ENCODE results near the gene RB1. TPM values are rescaled to one million over a fixed set of nuclear protein-coding genes. Genes with fewer than 3 reads are reported as not detected.
"Not testable (repeated sequence)": the region's sequence is repeated elsewhere in the genome, so short reads cannot be mapped to it uniquely, and the experiment has no call there.

RB1 gene
- total RNA-seq, 1 donor from 2014 or later: 34.0 TPM

DNA sequence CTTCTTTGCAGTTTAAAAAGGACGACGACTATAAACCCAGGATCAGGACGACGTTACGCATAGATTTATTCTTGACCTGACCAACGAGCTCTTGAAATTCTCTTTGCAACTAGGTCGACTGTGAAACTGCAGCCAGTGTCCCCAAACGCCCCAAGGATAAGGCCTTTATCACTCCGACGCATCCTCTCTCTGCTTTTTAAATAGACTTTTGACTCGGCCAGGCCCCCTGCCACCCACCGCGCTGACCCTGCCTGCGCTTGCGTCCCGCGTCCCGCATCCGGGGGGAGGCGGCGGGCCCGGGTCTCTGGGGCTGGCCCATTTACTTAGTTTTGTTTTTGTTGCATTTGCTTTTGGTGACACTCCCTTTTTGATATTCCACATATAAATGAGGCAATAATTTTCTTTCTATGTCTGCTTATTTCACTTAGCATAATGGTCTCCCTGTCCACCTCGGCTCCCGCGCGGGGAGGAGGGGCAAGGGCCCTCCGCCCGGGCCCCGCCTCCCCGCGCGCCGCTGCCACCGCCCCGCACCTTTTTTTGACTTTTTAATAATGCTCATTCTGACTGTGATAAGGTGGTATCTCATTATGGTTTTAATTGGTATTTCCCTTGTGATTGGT lies 17.4 kb downstream of the RB1 start:
- Mint-ChIP-seq H3K4me1 (ENCODE audit: low read depth) (no peaks in the 10 kb centered on the region), H3K4me3 (ENCODE audit: low read depth) (no peak overlapping the region), H3K9me3 (ENCODE audit: low read depth) (peaks cover 20% of the 10 kb centered on the region), H3K27me3 (no peaks in the 10 kb centered on the region), H3K27ac (no peak overlapping the region), H3K36me3 (ENCODE audit: insufficient read depth) (peaks cover 43% of the 10 kb centered on the region)
- DNase-seq (ENCODE audit: low spot score, unreplicated experiment): no peak
- TF ChIP-seq, protein P1, sequence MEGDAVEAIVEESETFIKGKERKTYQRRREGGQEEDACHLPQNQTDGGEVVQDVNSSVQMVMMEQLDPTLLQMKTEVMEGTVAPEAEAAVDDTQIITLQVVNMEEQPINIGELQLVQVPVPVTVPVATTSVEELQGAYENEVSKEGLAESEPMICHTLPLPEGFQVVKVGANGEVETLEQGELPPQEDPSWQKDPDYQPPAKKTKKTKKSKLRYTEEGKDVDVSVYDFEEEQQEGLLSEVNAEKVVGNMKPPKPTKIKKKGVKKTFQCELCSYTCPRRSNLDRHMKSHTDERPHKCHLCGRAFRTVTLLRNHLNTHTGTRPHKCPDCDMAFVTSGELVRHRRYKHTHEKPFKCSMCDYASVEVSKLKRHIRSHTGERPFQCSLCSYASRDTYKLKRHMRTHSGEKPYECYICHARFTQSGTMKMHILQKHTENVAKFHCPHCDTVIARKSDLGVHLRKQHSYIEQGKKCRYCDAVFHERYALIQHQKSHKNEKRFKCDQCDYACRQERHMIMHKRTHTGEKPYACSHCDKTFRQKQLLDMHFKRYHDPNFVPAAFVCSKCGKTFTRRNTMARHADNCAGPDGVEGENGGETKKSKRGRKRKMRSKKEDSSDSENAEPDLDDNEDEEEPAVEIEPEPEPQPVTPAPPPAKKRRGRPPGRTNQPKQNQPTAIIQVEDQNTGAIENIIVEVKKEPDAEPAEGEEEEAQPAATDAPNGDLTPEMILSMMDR (IDR thresholded peaks at IDR 0.05; ENCODE audit: unreplicated experiment): no peak

DNA sequence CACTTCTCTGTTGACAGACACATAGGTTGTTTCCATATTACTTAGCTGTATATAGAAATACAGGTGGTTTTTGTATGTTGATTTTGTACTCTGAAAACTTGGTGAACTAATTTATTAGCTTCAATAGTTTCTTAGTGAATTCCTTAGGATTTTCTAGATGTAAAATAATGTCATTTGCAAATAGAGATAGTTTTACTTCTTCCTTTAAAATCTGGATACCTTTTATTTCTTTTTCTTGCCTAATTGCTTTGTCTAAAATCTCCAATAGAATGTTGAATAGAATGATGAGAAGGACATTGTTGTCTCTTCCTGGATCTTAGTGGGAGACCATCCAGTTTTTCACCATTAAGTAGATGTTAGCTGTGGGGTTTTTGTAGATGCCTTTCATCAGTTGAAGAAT lies 18.7 kb downstream of the RB1 start:
- Mint-ChIP-seq H3K9me3 (ENCODE audit: low read depth) (peaks cover 20% of the 10 kb centered on the region), H3K27me3 (no peaks in the 10 kb centered on the region), H3K27ac (no peak overlapping the region), H3K4me3 (ENCODE audit: low read depth) (no peak overlapping the region), H3K4me1 (ENCODE audit: low read depth) (no peaks in the 10 kb centered on the region), H3K36me3 (ENCODE audit: insufficient read depth) (peaks cover 40% of the 10 kb centered on the region)
- TF ChIP-seq, protein P1 (IDR thresholded peaks at IDR 0.05; ENCODE audit: unreplicated experiment): no peak
- DNase-seq (ENCODE audit: low spot score, unreplicated experiment): no peak

DNA sequence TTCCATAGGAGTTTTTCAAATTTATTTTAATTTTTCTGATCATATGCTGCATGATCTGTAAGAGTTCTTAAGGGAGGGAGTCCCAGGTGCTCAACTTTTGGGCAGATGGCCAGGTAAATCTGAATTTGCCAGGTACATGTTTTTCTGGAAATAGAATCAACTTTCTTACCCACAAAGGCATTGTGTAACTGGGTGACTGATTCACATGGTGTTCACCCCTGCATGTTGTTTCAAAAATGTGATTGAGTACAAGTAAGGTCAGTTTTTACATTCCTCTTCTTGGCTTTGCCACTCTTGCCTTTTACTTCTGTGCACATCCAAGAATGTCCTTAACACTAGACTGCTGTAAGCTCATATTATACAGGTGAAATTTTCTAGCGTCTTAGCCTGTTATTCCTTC lies 30.4 kb downstream of the RB1 start:
- Mint-ChIP-seq H3K9me3 (ENCODE audit: low read depth) (peaks cover 12% of the 10 kb centered on the region), H3K36me3 (ENCODE audit: insufficient read depth) (peaks cover 32% of the 10 kb centered on the region), H3K27ac (peak overlapping the region; percentile 75), H3K4me1 (ENCODE audit: low read depth) (no peaks in the 10 kb centered on the region), H3K4me3 (ENCODE audit: low read depth) (no peak overlapping the region), H3K27me3 (no peaks in the 10 kb centered on the region)
- TF ChIP-seq, protein P1 (IDR thresholded peaks at IDR 0.05; ENCODE audit: unreplicated experiment): no peak
- no peak for DNase-seq (ENCODE audit: low spot score, unreplicated experiment)

DNA sequence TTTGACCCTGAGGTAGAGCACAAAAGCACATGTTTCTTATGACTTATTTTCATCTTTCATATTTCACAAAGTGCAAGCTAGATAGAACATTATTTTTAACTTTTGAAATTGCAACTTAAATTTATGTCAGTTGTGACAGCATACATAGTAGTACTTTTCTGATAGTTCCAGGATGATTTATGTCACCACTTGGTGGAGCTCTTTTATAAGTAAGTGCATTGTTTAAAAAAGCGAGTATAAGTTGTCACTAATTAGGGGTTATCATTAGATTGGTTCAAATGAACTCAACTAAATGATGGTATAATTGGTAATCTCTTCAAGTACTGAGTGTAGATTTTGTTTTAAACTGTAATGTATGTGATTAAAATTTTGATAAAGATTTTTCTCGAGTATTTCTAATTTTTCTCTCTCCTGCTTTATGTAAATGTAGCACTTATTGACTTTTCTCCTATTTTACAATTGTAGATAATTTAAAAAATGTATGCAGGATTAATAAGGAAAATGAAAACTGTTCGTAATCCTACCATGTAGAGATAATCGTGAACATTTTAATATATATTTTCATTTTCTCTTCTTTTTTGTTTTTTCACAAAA lies 31.1 kb downstream of the RB1 start:
- Mint-ChIP-seq H3K27me3 (no peaks in the 10 kb centered on the region), H3K36me3 (ENCODE audit: insufficient read depth) (peaks cover 33% of the 10 kb centered on the region), H3K4me1 (ENCODE audit: low read depth) (no peaks in the 10 kb centered on the region), H3K9me3 (ENCODE audit: low read depth) (peaks cover 14% of the 10 kb centered on the region), H3K4me3 (ENCODE audit: low read depth) (no peak overlapping the region), H3K27ac (no peak overlapping the region)
- DNase-seq (ENCODE audit: low spot score, unreplicated experiment): no peak
- TF ChIP-seq, protein P1 (IDR thresholded peaks at IDR 0.05; ENCODE audit: unreplicated experiment): peak; percentile 58

DNA sequence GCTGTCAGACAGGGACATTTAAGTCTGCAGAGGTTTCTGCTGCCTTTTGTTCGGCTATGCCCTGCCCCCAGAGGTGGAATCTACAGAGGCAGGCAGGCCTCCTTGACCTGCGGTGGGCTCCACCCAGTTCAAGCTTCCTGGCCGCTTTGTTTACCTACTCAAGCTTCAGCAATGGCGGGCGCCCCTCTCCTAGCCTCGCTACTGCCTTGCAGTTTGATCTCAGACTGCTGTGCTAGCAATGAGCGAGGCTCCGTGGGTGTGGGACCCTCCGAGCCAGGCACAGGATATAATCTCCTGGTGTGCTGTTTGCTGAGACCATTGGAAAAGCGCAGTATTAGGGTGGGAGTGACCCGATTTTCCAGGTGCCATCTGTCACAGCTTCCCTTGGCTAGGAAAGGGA lies 35.6 kb downstream of the RB1 start:
- H3K27ac Mint-ChIP-seq; H3K4me1 Mint-ChIP-seq (ENCODE audit: low read depth); H3K27me3 Mint-ChIP-seq; H3K4me3 Mint-ChIP-seq (ENCODE audit: low read depth); DNase-seq (ENCODE audit: low spot score, unreplicated experiment): not testable (repeated sequence)
- Mint-ChIP-seq H3K9me3 (ENCODE audit: low read depth) (peaks cover 13% of the 10 kb centered on the region), H3K36me3 (ENCODE audit: insufficient read depth) (peaks cover 24% of the 10 kb centered on the region)

DNA sequence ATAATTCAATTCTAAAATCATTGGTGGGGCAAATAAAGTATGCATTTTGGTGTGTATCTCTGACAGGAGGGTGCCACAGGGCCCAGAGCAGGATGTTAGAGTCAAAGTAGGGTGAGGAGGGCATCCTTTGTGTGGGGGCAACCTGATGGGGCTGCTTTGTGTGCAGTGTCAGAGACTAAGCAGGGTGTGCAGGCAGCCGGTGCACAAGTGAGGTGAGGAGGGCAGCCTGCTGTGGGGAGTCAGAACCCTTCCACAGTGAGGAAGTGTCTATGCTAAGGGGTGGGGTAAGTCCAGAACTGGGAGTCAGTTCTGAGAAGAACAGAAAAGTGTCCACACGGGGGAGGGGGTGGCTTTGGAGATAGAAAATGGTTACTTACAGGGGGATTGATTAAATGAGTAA lies 40.7 kb downstream of the RB1 start:
- peaks cover 4% of the 10 kb centered on the region for H3K9me3 Mint-ChIP-seq (ENCODE audit: low read depth)
- H3K27me3 Mint-ChIP-seq: no peaks in the 10 kb centered on the region
- peaks cover 5% of the 10 kb centered on the region for H3K4me1 Mint-ChIP-seq (ENCODE audit: low read depth)
- TF ChIP-seq, protein P1 (IDR thresholded peaks at IDR 0.05; ENCODE audit: unreplicated experiment): no peak
- peaks cover 12% of the 10 kb centered on the region for H3K36me3 Mint-ChIP-seq (ENCODE audit: insufficient read depth)
- DNase-seq (ENCODE audit: low spot score, unreplicated experiment): no peak
- no peak overlapping the region for H3K4me3 Mint-ChIP-seq (ENCODE audit: low read depth)
- peak overlapping the region; percentile 24 for H3K27ac Mint-ChIP-seq
